ENCODE data around the gene SNED1. TPM values are rescaled to one million over a fixed set of nuclear protein-coding genes. Genes with fewer than 3 reads are reported as not detected.

The SNED1 gene
- polyA plus RNA-seq, 4 donors, result 0.45 to 6.0 (median 3.4) TPM

GRCh38 chr2:241035818-241036396 is 37.5 kb downstream of the SNED1 start:
- no peaks in the 10 kb centered on the region for H3K9me3 ChIP-seq (ENCODE audit: control insufficient read depth in 2 of 2, insufficient read depth in 1 of 2, low read depth in 1 of 2, low read length in 1 of 2)
- H3K4me3 ChIP-seq (ENCODE audit: low read depth in 1 of 3, low read length in 3 of 3), result peak overlapping the region in 1 of 3 donors; percentile 47
- no peaks in the 10 kb centered on the region for H3K4me1 ChIP-seq (ENCODE audit: control insufficient read depth in 3 of 3, insufficient read depth in 2 of 3, low read depth in 1 of 3, low read length in 2 of 3)
- peaks cover 0 to 35% (median 0%) of the 10 kb centered on the region in 3 donors for H3K27me3 ChIP-seq (ENCODE audit: control insufficient read depth in 3 of 3, insufficient read depth in 3 of 3, low read length in 3 of 3)
- peak in 1 of 2 donors; percentile 5 for DNase-seq
- no peak for FAIRE-seq
- WGBS, 3 donors, result 10 to 24% (median 14%) methylated on average over 26 to 39 of the region's 39 CpGs
- no peak overlapping the region for H3K27ac ChIP-seq (ENCODE audit: low read depth in 1 of 3, low read length in 2 of 3)
- H3K36me3 ChIP-seq (ENCODE audit: control insufficient read depth in 3 of 3, insufficient read depth in 2 of 3, low read depth in 1 of 3, low read length in 3 of 3), result peaks cover 0 to 7% (median 0%) of the 10 kb centered on the region in 3 donors

GRCh38 chr2:241036397-241036963 is 38.1 kb downstream of the SNED1 start:
- peaks cover 0 to 7% (median 0%) of the 10 kb centered on the region in 3 donors for H3K36me3 ChIP-seq (ENCODE audit: control insufficient read depth in 3 of 3, insufficient read depth in 2 of 3, low read depth in 1 of 3, low read length in 3 of 3)

GRCh38 chr2:241036964-241037421 is 38.6 kb downstream of the SNED1 start:
- H3K4me3 ChIP-seq (ENCODE audit: low read depth in 1 of 3, low read length in 3 of 3), result peak overlapping the region; percentile 5 to 47 (median 10)
- H3K9me3 ChIP-seq (ENCODE audit: control insufficient read depth in 2 of 2, insufficient read depth in 1 of 2, low read depth in 1 of 2, low read length in 1 of 2), result no peaks in the 10 kb centered on the region
- H3K27ac ChIP-seq (ENCODE audit: low read depth in 1 of 3, low read length in 2 of 3), result no peak overlapping the region
- WGBS, 3 donors, result 41 to 59% (median 54%) methylated on average over 15 to 18 of the region's 18 CpGs
- no peak for DNase-seq
- no peak for FAIRE-seq
- peaks cover 0 to 35% (median 0%) of the 10 kb centered on the region in 3 donors for H3K27me3 ChIP-seq (ENCODE audit: control insufficient read depth in 3 of 3, insufficient read depth in 3 of 3, low read length in 3 of 3)
- H3K36me3 ChIP-seq (ENCODE audit: control insufficient read depth in 3 of 3, insufficient read depth in 2 of 3, low read depth in 1 of 3, low read length in 3 of 3), result peaks cover 0 to 7% (median 0%) of the 10 kb centered on the region in 3 donors
- no peaks in the 10 kb centered on the region for H3K4me1 ChIP-seq (ENCODE audit: control insufficient read depth in 3 of 3, insufficient read depth in 2 of 3, low read depth in 1 of 3, low read length in 2 of 3)

More at GRCh38 chr2:241036397-241036963, 38.1 kb downstream of the SNED1 start:
- H3K4me1 ChIP-seq (ENCODE audit: control insufficient read depth in 3 of 3, insufficient read depth in 2 of 3, low read depth in 1 of 3, low read length in 2 of 3), result no peaks in the 10 kb centered on the region
- H3K4me3 ChIP-seq (ENCODE audit: low read depth in 1 of 3, low read length in 3 of 3), result peak overlapping the region; percentile 5 to 47 (median 10)
- H3K9me3 ChIP-seq (ENCODE audit: control insufficient read depth in 2 of 2, insufficient read depth in 1 of 2, low read depth in 1 of 2, low read length in 1 of 2), result no peaks in the 10 kb centered on the region
- no peak for FAIRE-seq
- 12 to 30% (median 14%) methylated on average over 33 to 36 of the region's 36 CpGs for WGBS, 3 donors
- no peak overlapping the region for H3K27ac ChIP-seq (ENCODE audit: low read depth in 1 of 3, low read length in 2 of 3)
- peak; percentile 12 to 13 for DNase-seq
- peaks cover 0 to 35% (median 0%) of the 10 kb centered on the region in 3 donors for H3K27me3 ChIP-seq (ENCODE audit: control insufficient read depth in 3 of 3, insufficient read depth in 3 of 3, low read length in 3 of 3)

GRCh38 chr2:241037498-241037897 is 39.1 kb downstream of the SNED1 start:
- DNase-seq (no peak), FAIRE-seq (no peak)
- H3K9me3 ChIP-seq (ENCODE audit: control insufficient read depth in 2 of 2, insufficient read depth in 1 of 2, low read depth in 1 of 2, low read length in 1 of 2), result no peaks in the 10 kb centered on the region
- no peak overlapping the region for H3K4me3 ChIP-seq (ENCODE audit: low read depth in 1 of 3, low read length in 3 of 3)
- H3K4me1 ChIP-seq (ENCODE audit: control insufficient read depth in 3 of 3, insufficient read depth in 2 of 3, low read depth in 1 of 3, low read length in 2 of 3), result no peaks in the 10 kb centered on the region
- H3K36me3 ChIP-seq (ENCODE audit: control insufficient read depth in 3 of 3, insufficient read depth in 2 of 3, low read depth in 1 of 3, low read length in 3 of 3), result peaks cover 0 to 7% (median 0%) of the 10 kb centered on the region in 3 donors
- H3K27ac ChIP-seq (ENCODE audit: low read depth in 1 of 3, low read length in 2 of 3), result no peak overlapping the region
- peaks cover 0 to 35% (median 0%) of the 10 kb centered on the region in 3 donors for H3K27me3 ChIP-seq (ENCODE audit: control insufficient read depth in 3 of 3, insufficient read depth in 3 of 3, low read length in 3 of 3)
- 90 to 91% (median 90%) methylated on average over 9 of the region's 9 CpGs for WGBS, 3 donors

DNA sequence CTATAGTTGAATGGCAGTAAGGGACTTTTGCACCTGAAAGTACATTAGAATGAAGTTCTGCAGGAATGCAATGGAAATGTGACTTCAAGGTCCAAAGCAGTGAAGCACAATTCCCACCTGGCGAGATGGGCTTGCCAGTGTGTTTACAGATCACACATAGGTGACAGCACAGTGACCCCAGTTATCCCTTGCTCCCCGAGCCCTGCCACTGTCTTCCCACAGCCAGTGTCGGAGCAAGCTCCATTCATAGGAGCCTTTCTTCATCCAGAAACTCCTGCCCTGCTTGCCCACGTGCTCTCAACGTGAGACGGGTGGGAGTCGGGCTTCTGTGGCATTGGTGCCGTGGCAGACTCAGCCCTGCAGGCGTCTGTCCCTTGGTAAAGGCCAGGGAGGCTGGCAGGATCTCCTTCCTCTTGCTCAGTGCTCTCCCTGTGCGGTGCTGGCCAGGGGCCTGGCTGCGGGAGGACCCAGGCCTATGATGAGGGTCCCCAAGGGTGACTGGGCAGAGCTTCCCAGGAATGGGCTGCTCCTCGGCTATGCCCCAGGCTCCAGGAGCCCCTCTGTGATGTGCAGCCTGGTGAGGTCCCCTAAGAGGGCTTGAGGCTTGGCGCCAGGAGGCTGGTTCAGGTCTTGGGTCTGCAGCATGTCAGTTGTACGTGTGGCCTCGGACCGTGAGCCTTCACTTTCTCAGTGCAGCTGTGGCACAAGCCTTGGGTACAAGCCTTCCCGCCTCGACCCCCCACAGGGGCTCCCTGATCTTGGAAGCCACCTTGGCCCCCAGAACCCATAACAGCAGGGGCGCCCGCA is 40.2 kb downstream of the SNED1 start:
- Histone ChIP-seq H3K27me3 (ENCODE audit: control insufficient read depth in 3 of 3, insufficient read depth in 3 of 3, low read length in 3 of 3) (peaks cover 0 to 35% (median 0%) of the 10 kb centered on the region in 3 donors), H3K27ac (ENCODE audit: low read depth in 1 of 3, low read length in 2 of 3) (no peak overlapping the region), H3K4me3 (ENCODE audit: low read depth in 1 of 3, low read length in 3 of 3) (no peak overlapping the region), H3K9me3 (ENCODE audit: control insufficient read depth in 2 of 2, insufficient read depth in 1 of 2, low read depth in 1 of 2, low read length in 1 of 2) (no peaks in the 10 kb centered on the region), H3K4me1 (ENCODE audit: control insufficient read depth in 3 of 3, insufficient read depth in 2 of 3, low read depth in 1 of 3, low read length in 2 of 3) (no peaks in the 10 kb centered on the region), H3K36me3 (ENCODE audit: control insufficient read depth in 3 of 3, insufficient read depth in 2 of 3, low read depth in 1 of 3, low read length in 3 of 3) (peaks cover 0 to 7% (median 0%) of the 10 kb centered on the region in 3 donors)
- WGBS, 3 donors, result 86 to 88% (median 88%) methylated on average over 20 of the region's 20 CpGs
- FAIRE-seq (no peak), DNase-seq (no peak)

- no peaks in the 10 kb centered on the region for H3K4me1 ChIP-seq (ENCODE audit: control insufficient read depth in 3 of 3, insufficient read depth in 2 of 3, low read depth in 1 of 3, low read length in 2 of 3)
- H3K27ac ChIP-seq (ENCODE audit: low read depth in 1 of 3, low read length in 2 of 3), result no peak overlapping the region
- WGBS, 3 donors, result 65 to 88% (median 73%) methylated on average over 3 to 4 of the region's 4 CpGs
- H3K36me3 ChIP-seq (ENCODE audit: control insufficient read depth in 3 of 3, insufficient read depth in 2 of 3, low read depth in 1 of 3, low read length in 3 of 3), result peaks cover 0 to 6% (median 0%) of the 10 kb centered on the region in 3 donors
- H3K9me3 ChIP-seq (ENCODE audit: control insufficient read depth in 2 of 2, insufficient read depth in 1 of 2, low read depth in 1 of 2, low read length in 1 of 2), result peaks cover 0 to under 1% of the 10 kb centered on the region in 2 donors
- peaks cover 0 to 33% (median 0%) of the 10 kb centered on the region in 3 donors for H3K27me3 ChIP-seq (ENCODE audit: control insufficient read depth in 3 of 3, insufficient read depth in 3 of 3, low read length in 3 of 3)
- DNase-seq (no peak), FAIRE-seq (no peak)
- H3K4me3 ChIP-seq (ENCODE audit: low read depth in 1 of 3, low read length in 3 of 3), result no peak overlapping the region
Observed at GRCh38 chr2:241039416-241039815, 41.0 kb downstream of the SNED1 start.

DNA sequence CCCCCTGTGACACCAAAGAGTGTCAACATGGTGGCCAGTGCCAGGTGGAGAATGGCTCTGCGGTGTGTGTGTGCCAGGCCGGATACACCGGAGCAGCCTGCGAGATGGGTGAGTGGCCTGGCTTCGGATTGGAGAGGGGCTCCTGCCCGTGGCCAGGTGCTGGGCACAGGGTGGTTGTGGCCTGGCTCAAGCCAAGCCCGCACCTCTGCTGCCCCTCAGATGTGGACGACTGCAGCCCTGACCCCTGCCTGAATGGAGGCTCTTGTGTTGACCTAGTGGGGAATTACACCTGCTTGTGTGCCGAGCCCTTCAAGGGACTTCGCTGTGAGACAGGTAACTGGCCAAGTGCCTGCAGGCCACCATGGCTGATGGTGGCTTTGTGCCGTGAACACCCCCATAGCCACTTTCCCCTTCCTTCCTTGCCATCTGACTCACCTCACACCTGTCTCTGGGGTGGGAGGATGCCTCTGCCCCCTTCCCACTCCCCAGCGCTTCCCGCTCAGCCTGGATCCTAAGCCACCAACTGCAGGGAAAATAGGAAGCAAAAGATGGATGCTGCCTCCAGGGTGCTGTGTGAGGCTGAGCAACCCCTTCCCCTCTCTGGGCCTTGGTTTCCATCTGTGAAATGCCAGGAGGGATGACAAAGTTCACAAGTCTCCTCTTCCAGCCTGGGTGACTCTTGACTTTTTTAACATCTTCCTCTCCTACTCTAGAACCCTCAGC is 41.8 kb downstream of the SNED1 start:
- Histone ChIP-seq H3K4me3 (ENCODE audit: low read depth in 1 of 3, low read length in 3 of 3) (no peak overlapping the region), H3K9me3 (ENCODE audit: control insufficient read depth in 2 of 2, insufficient read depth in 1 of 2, low read depth in 1 of 2, low read length in 1 of 2) (peaks cover 0 to 5% of the 10 kb centered on the region in 2 donors), H3K4me1 (ENCODE audit: control insufficient read depth in 3 of 3, insufficient read depth in 2 of 3, low read depth in 1 of 3, low read length in 2 of 3) (no peaks in the 10 kb centered on the region), H3K27me3 (ENCODE audit: control insufficient read depth in 3 of 3, insufficient read depth in 3 of 3, low read length in 3 of 3) (peaks cover 0 to 32% (median 0%) of the 10 kb centered on the region in 3 donors), H3K36me3 (ENCODE audit: control insufficient read depth in 3 of 3, insufficient read depth in 2 of 3, low read depth in 1 of 3, low read length in 3 of 3) (peaks cover 0 to 5% (median 3%) of the 10 kb centered on the region in 3 donors), H3K27ac (ENCODE audit: low read depth in 1 of 3, low read length in 2 of 3) (no peak overlapping the region)
- DNase-seq, result no peak
- FAIRE-seq, result no peak
- 89 to 90% (median 89%) methylated on average over 11 to 13 of the region's 13 CpGs for WGBS, 3 donors
